GM19397 (cell line): ENCODE measurements around the gene SLC6A6.

Experiments
- ATAC-seq: cut with Tn5 transposase; IDR thresholded peaks from one replicate; pipeline ENCODE4 v1.9.1; 2021; ENCODE audit warnings: mild to moderate bottlenecking, moderate library complexity; ENCODE audit not compliant: unreplicated experiment

Gene SLC6A6

GRCh38 chr3:14451844-14452739, 49.7 kb downstream of the SLC6A6 start:
- no peak for ATAC-seq

DNA sequence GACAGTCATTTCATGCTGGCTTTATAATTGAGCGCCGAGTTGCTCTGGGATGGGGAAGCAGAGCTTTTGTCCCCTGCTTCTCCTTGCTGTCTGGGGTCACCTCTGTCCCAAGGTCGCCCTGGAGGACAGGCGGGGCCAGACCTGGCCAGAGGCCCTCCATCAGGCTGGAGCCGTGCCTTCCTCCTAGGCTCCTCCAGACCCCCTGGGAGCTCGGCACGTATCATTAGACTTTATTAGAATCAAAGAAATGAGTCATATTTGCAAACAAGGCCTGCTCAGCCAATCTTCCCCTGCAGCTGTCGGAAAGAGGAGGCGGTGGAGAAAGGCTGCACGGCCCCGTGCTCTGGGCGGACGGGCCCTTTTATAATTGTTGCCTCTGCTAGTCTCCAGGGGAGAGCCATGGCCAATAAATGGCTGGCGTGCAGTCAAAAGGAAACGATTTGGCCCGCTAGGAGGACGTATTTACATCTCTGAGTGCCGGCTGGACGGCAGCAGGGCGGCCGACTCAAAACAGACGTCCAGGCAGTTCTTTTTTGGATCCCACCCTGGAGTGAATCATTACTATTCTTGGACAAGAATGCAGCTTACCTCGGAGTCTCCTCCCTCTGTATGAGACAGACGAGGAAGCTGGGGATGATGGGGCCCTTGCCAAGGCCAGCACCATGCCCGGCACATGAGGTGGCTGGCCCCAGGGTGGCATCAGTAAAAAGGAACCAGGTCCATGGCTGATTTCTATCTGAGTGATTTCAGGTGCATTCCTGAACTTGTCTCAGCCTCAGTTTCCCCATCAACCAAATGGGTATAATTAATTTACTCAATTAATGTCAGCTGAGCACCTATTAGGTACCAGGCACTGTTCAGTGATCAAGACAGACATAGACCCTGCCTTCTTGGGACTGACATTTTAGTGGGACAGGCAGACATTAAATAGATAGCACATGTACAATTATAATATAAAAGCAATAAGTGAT, 50.6 kb downstream of the SLC6A6 start:
- no peak for ATAC-seq

- no peak for ATAC-seq
These were observed 51.7 kb downstream of the SLC6A6 start for GRCh38 chr3:14453876-14454638.

GRCh38 chr3:14454639-14455310, 52.4 kb downstream of the SLC6A6 start:
- no peak for ATAC-seq

DNA sequence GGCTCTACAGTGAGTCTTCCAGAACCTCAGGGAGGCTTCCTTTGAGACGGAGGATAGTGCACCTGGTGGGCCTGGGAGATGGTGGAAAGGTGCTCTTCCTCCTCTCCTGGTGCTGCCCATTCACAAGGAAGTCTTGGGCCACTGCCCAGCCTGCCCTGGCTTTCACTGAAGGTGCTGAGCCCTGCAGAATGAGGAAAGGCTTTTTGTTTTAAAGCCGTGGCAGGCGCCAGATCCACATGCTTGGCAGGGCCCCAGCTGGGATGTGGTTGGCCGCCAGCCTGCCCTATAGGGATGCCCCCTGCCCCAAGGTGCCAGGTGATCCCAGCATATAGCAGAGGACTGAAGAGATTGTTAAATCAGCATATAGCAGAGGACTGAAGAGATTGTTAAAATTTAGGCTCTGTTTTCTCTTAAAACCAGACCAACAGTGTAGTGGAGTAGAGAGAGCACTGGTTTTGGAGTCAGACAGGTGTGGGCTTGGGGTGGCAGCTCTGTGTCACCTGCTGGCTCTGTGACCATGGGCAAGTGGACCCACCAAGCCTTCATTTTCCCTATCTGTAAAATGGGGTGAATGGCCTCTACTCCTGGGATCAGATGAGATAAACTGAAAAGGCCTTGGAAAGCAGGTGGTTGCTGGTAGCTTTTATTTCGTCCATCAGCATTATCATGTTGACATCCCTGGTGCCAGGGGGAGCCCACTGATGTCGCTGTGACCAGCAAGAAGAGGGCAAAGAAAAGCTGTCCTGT, 53.3 kb downstream of the SLC6A6 start:
- ATAC-seq, result no peak

DNA sequence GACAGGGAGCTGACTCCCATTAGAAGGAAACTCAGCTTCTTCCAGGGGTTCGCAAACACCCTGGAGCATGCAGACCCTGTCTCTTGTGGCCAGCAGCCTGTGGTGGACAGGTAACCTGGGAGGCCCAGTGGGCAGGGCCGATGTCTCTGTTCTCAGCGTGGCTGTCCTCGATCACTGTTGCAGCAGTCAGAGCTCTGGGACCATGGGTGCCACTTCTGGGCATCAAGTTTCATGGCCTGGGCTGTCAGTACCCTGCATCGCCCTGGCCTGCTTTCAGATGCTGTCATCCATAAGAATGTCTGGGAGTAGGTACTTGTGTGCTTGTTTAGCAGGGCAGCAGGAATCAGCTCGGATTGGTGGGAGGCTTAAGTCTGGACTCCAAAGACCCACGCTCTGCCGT, 54.4 kb downstream of the SLC6A6 start:
- ATAC-seq, result no peak

DNA sequence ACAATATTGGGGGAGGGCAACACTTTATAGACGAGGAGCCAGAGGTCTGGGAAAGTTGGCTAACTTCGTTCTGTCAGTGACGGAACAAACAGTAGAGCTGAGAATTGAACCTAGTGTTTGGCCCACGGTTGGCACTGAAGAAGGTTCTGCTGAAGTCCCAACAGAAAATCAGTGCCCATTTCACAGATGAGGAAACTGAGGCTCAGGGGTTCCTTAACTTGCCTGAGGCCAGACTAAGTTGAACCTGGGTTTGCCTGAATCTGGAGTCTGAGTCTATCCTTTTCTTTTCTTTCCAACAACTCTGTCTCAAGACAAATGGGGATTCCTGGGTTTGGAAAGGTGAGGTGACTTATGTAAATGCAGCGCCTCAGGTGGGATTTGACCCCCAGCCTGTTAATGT, 55.1 kb downstream of the SLC6A6 start:
- no peak for ATAC-seq

DNA sequence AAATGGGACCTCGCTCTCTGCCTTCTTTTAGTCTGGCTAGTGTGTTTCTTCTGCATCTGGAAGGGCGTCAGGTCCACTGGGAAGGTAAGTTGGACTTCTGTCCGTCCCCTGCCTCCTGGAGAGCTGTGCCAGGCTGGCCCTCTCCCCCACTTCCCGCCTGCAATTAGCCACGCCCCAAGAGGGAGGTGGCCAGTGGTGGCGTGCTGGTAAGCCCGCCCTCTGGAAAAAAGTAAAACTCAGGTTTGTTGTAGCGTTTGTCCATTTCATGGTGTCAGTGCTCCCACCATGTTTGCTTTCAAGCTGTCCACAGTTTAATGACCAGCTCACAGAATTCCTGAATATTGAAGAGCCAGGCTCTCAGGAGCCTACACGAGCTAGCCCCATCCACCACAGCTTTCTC, 55.6 kb downstream of the SLC6A6 start:
- no peak for ATAC-seq

- no peak for ATAC-seq
These were observed 56.2 kb downstream of the SLC6A6 start for GRCh38 chr3:14458434-14459275.

DNA sequence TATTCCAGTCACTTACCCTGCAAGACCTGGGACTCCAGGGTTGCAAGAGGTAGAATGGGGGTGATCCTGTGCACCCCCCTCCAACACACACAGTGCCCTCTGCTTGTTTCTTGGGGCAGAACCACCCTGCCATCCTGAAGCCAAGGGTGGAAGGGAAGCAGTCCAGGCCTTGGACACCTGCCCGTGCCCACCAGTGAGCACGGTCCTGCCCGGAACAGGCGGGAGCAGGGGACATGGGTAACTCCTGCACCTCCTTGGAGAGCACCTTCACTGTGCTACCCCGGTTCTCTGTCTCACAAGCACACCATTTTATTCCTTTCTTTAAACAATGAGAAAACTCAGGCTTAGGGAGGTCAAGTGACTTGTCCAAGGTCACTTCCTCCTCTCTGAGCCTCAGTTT, 57.0 kb downstream of the SLC6A6 start:
- ATAC-seq, result no peak

DNA sequence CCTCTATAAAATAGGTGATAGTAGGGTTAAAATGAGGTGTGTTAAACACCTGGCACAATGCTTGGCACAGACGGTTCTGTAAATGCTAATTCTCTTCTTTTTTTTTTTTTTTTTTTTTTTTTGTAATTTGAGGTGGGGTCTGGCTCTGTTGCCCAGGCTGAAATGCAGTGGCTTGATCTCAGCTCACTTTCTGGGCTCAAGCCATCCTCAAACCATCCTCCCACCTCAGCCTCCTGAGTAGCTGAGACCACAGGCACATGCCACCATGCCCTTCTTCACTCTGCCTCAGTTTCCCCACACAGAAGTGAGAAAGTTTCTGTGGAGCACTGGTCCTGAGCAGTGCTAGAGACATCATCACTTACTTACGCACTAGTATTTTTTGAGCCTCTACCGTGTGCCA, 57.4 kb downstream of the SLC6A6 start:
- ATAC-seq, result no peak

DNA sequence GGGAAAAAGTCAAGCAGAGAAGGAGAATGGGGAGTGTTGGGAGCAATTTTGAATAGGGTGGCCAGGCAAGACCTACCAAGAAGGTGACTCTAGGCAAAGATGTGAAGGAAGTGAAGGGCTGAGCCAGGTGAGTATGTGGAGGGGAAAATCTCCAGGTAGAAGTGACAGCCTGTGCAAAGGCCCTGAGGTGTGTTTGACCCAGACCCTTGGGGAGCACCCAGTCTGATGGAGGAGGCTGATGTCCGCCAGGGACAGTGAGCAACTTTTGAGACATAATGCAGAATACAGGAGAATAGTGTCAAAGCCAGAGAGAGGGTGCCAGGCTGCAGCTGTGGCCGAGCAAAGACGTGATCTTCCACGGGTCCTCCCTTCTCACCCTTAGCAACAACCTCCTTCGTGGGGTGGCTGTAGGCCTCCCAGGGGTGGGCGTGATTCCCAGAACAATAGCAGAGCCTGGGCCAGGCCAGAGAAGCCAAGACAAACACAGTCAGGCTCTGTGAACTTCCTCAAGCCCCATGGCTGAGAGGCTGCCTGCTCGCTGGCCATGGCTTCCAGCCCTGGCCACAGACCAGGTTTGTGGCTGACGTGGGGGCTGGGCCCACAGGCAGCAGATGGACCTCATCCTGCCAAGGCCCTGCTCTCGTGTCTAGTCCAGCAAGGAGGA, 58.1 kb downstream of the SLC6A6 start:
- no peak for ATAC-seq

DNA sequence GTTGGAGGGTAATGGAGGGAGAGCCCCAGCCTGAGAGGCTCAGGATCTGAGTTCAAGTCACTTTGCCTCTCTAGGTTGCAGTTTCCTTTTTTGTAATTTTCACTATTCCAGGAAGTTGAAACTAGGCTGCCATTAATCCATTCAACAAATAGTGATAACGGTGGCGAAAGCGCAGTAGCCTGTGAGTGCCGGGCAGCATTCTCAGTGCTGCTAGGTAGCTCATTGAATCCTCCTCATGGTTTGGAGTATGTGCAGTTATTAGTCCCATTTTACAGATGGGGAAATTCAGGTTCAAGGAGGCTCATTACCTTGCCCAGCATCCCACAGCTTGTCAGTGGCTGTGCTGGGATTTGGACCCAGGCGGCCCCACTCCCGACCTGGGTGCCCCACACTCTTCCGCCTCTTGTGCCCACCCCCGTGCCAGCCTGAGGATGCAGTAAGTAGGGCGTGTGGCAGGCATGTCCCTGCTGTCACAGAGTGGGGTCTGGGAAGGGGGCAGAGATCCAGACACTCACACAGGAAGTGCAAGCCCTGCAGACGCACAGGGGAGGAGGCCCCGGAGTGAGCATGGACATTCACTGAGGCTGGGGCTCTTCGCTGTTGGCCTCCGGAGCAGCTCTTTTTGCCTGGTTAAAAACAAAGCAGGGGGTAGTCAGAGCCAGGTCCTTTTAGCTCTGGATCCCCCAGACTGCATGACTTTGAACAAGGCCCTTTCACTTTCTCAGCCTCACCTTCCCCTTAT, 58.8 kb downstream of the SLC6A6 start:
- no peak for ATAC-seq

DNA sequence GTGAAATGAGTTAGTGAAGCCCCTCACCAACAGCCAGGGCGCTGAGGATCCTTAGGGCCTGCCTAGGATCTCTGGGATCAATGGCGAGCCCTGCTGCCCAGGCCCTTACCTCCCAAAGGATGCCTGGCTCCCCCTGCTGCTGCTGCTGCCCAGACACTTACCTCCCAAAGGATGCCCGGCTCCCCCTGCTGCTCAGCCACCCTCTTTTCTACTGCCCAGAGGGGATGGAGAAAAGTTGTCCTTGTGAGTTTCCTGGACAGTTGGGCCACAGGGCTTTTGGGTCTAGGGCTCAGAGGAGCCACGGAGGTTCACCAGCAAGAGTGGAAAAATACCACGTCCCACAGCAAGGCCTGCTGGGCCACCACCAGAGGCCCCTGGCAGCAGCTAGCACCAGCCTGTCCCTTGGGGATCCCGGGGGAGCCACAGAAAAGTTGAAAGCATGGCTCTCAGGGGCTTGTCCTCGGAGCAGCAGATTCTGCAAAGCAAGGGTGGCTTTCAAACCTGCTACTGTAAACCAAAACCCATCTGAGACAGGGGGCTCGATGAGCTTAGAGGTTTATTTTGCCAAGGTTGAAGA, 59.4 kb downstream of the SLC6A6 start:
- no peak for ATAC-seq

DNA sequence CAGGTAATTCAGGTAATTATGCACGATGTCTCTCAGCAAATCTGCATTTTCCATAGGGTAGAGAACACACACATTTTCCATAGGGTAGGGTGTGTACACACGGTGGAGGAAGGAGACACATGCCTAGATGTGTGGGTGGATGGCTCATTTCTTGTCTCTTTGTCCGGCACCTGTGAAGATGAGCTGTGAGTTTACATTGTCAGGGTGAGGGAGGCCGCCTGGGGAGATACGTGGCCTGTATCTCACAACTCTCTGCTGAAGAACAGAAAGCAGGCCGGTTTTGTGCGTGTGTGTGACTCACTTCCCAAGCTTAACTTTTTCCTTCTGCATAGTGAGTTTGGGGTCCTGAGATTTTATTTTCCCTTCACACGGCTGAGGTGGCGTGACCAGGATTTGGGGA, 60.3 kb downstream of the SLC6A6 start:
- no peak for ATAC-seq

DNA sequence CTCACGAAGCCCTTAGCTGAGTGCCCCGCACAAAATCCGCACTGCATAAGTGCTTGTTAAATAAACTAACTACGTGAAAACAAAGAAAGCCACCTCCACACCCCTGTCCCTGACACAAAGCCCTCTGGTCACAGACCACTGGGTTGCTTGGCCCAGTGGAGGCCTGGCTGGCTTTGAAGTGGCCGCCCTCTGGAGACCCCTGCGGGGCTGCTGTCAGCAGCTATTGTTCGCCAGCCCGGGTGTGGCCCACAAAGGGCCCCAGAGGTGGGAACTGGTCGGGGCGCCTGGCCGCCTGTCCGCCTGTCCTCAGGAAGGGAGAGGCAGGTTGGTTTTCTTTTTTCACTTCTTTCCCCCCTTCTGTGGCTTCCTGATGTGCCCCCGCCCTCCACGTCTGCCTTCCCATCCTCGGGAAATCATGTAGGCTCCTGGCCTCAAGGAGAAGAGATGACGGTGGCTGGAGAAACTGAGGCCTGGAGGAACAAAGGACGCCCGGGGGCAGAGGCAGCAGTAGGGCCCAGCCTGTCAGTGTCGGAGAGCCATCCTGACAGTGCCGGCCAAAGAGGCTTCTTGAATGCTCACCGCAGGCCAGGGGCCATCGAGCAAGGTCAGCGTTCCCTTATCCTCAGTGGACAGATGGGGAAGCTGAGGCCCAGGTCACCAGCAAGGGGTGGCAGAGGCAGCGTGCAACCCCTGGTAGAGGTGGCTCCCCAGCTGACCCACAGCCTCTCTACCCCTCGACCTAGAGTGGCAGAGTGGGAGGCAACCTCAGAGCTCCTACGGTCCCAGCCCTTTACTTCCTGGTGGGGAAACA, 61.1 kb downstream of the SLC6A6 start:
- no peak for ATAC-seq

DNA sequence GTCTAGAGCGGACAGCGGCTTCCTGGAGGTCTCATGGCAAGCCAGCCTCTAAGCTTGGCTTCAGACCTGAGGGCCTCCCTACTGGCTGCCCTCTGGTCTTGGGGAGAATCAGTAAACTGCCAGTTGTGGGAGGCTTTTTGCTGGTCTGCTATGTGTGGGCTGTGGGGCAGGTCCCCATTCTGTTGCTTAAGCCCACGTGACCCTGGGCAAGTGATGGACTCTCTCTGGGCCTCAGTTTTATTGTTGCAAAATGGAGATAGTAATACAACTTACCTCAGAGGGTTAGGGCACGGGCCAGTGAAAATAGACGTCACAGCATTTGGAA, 61.7 kb downstream of the SLC6A6 start:
- no peak for ATAC-seq
